ENCODE results near the gene DLG2.

The DLG2 gene

DNA sequence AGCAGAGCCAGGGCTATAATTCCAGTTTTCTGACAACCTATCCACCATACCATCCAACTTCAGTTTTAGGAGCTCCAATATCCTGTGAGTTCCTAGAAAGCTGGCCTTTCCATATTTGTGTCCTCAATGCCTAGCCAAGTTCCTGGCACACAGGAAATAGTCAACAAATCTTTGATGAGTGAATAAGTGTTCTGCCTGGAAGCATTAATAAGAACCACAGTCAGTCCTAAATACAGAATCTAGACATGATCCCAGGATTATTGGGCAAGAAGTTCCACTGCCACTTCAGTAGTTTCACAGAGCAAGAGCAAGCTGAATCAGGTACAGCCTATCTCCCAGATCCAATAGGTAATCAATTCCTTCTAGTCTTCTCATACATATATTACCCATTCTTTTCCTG lies 942.0 kb downstream of the DLG2 start:
- no peaks in the 10 kb centered on the region for H3K79me1 ChIP-seq (replicated peaks; ENCODE audit: low read length, poor library complexity, severe bottlenecking)
- no peak overlapping the region for H3K9ac ChIP-seq (ENCODE audit: low read length)
- no peaks in the 10 kb centered on the region for H3K36me3 ChIP-seq (ENCODE audit: control insufficient read depth in 1 of 2, insufficient read depth in 2 of 2, low read depth in 1 of 2, low read length in 2 of 2)
- no peak overlapping the region for H2BK120ac ChIP-seq (ENCODE audit: low read depth, low read length)
- no peaks in the 10 kb centered on the region for H3K4me1 ChIP-seq (ENCODE audit: control insufficient read depth, insufficient read depth, low read depth, low read length)
- no peak overlapping the region for H3K18ac ChIP-seq (ENCODE audit: low read depth in 1 of 2, low read length in 2 of 2)
- H2BK15ac ChIP-seq (ENCODE audit: low read depth, poor library complexity, severe bottlenecking) = no peak overlapping the region
- no peak overlapping the region for H4K91ac ChIP-seq (ENCODE audit: low read length)
- no peak for DNase-seq
- H3K14ac ChIP-seq (ENCODE audit: low read length in 2 of 2) = no peak overlapping the region
- H2BK12ac ChIP-seq (ENCODE audit: low read length in 2 of 2) = no peak overlapping the region
- no peak overlapping the region for H4K8ac ChIP-seq (ENCODE audit: low read length)
- H3K27ac ChIP-seq (ENCODE audit: low read length, poor library complexity, severe bottlenecking) = no peak overlapping the region
- H3K4me2 ChIP-seq (ENCODE audit: low read length, poor library complexity, severe bottlenecking) = no peak overlapping the region
- no peak overlapping the region for H2BK5ac ChIP-seq (ENCODE audit: low read depth, low read length, poor library complexity, severe bottlenecking)
- no peak overlapping the region for H2AK5ac ChIP-seq (ENCODE audit: low read length, severe bottlenecking)
- H3K4ac ChIP-seq (ENCODE audit: low read depth in 1 of 2, low read length in 2 of 2) = no peak overlapping the region
- no peak overlapping the region for H3K23ac ChIP-seq (ENCODE audit: low read length in 2 of 2)
- no peaks in the 10 kb centered on the region for H3K27me3 ChIP-seq (ENCODE audit: control insufficient read depth in 1 of 2, insufficient read depth in 1 of 2, low read length in 2 of 2)
- no peak overlapping the region for H2AFZ ChIP-seq (ENCODE audit: low read depth, low read length)
- H3K9me3 ChIP-seq (ENCODE audit: control insufficient read depth, low read length) = no peaks in the 10 kb centered on the region
- no peak overlapping the region for H3K4me3 ChIP-seq (ENCODE audit: insufficient read depth in 1 of 2, low read depth in 1 of 2, low read length in 2 of 2)

DNA sequence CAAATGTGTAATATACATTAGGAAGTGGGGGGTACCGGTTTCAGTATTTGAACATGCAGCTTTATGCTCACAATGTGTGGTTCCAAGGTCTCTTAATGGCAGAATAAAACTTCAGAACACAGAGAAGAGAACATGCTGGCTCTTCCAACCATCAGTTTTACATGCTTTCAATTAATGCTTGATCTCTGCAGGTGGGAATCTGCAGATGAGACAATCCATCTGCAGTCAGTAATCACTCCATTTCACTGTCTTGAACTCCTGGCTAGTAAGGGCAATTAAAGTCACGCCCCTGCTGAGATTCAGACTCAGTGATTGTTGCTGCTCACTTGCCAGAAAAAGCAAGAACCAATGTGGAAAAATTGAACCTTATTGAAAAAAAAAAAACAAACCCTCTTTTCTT lies 945.7 kb downstream of the DLG2 start:
- Histone ChIP-seq H3K4me2 (ENCODE audit: low read length, poor library complexity, severe bottlenecking) (no peak overlapping the region), H3K4me1 (ENCODE audit: control insufficient read depth, insufficient read depth, low read depth, low read length) (no peaks in the 10 kb centered on the region), H2BK15ac (ENCODE audit: low read depth, poor library complexity, severe bottlenecking) (no peak overlapping the region), H3K18ac (ENCODE audit: low read depth in 1 of 2, low read length in 2 of 2) (no peak overlapping the region), H3K27me3 (ENCODE audit: control insufficient read depth in 1 of 2, insufficient read depth in 1 of 2, low read length in 2 of 2) (no peaks in the 10 kb centered on the region), H3K27ac (ENCODE audit: low read length, poor library complexity, severe bottlenecking) (no peak overlapping the region), H3K4ac (ENCODE audit: low read depth in 1 of 2, low read length in 2 of 2) (no peak overlapping the region), H3K14ac (ENCODE audit: low read length in 2 of 2) (no peak overlapping the region), H3K36me3 (ENCODE audit: control insufficient read depth in 1 of 2, insufficient read depth in 2 of 2, low read depth in 1 of 2, low read length in 2 of 2) (no peaks in the 10 kb centered on the region), H3K9me3 (ENCODE audit: control insufficient read depth, low read length) (no peaks in the 10 kb centered on the region), H2BK5ac (ENCODE audit: low read depth, low read length, poor library complexity, severe bottlenecking) (no peak overlapping the region), H2BK12ac (ENCODE audit: low read length in 2 of 2) (no peak overlapping the region), H4K8ac (ENCODE audit: low read length) (no peak overlapping the region), H3K23ac (ENCODE audit: low read length in 2 of 2) (no peak overlapping the region), H3K4me3 (ENCODE audit: insufficient read depth in 1 of 2, low read depth in 1 of 2, low read length in 2 of 2) (no peak overlapping the region), H2AK5ac (ENCODE audit: low read length, severe bottlenecking) (no peak overlapping the region), H2BK120ac (ENCODE audit: low read depth, low read length) (no peak overlapping the region), H3K79me1 (replicated peaks; ENCODE audit: low read length, poor library complexity, severe bottlenecking) (no peaks in the 10 kb centered on the region), H4K91ac (ENCODE audit: low read length) (no peak overlapping the region), H2AFZ (ENCODE audit: low read depth, low read length) (no peak overlapping the region), H3K9ac (ENCODE audit: low read length) (no peak overlapping the region)
- DNase-seq = no peak
- 55% methylated on average over 2 of the region's 2 CpGs for WGBS

DNA sequence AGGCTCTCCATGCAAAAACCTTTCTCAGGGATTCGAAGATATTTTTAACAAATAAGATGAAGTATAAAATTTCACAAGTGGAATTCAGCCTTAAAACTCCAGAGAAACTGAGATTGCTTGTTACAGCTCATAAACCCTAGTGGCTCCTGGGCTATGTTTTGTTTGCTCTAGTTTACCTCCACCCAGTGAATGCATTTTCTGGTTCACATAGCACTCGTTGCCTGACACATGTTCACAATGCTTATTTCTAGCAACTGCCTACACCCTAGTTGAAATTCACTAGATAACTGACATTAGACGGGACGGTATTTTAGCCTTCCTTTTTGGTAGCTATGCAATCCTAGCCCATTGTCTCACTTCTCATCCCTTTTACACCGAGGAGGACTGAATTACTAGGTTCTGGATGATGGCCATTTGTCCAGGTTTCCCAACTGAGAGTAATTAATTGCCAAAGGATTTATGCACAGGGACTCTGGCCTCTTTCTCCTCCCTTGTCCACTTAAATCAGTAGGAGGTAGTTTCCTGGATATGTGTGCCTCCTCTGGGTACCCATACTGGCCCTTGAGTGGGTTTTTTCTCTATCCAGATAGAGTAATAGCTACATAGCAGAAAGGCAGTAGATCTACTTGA lies 951.6 kb downstream of the DLG2 start:
- Histone ChIP-seq H2BK120ac (ENCODE audit: low read depth, low read length) (no peak overlapping the region), H2BK12ac (ENCODE audit: low read length in 2 of 2) (no peak overlapping the region), H3K27ac (ENCODE audit: low read length, poor library complexity, severe bottlenecking) (no peak overlapping the region), H3K14ac (ENCODE audit: low read length in 2 of 2) (no peak overlapping the region), H3K9ac (ENCODE audit: low read length) (no peak overlapping the region), H3K18ac (ENCODE audit: low read depth in 1 of 2, low read length in 2 of 2) (no peak overlapping the region), H2BK15ac (ENCODE audit: low read depth, poor library complexity, severe bottlenecking) (no peak overlapping the region), H3K36me3 (ENCODE audit: control insufficient read depth in 1 of 2, insufficient read depth in 2 of 2, low read depth in 1 of 2, low read length in 2 of 2) (no peaks in the 10 kb centered on the region), H3K4me2 (ENCODE audit: low read length, poor library complexity, severe bottlenecking) (no peak overlapping the region), H4K8ac (ENCODE audit: low read length) (no peak overlapping the region), H2AK5ac (ENCODE audit: low read length, severe bottlenecking) (no peak overlapping the region), H3K79me1 (replicated peaks; ENCODE audit: low read length, poor library complexity, severe bottlenecking) (no peaks in the 10 kb centered on the region), H2BK5ac (ENCODE audit: low read depth, low read length, poor library complexity, severe bottlenecking) (no peak overlapping the region), H3K4ac (ENCODE audit: low read depth in 1 of 2, low read length in 2 of 2) (no peak overlapping the region), H3K4me1 (ENCODE audit: control insufficient read depth, insufficient read depth, low read depth, low read length) (no peaks in the 10 kb centered on the region), H3K23ac (ENCODE audit: low read length in 2 of 2) (no peak overlapping the region), H3K9me3 (ENCODE audit: control insufficient read depth, low read length) (no peaks in the 10 kb centered on the region), H2AFZ (ENCODE audit: low read depth, low read length) (no peak overlapping the region), H3K4me3 (ENCODE audit: insufficient read depth in 1 of 2, low read depth in 1 of 2, low read length in 2 of 2) (no peak overlapping the region), H4K91ac (ENCODE audit: low read length) (no peak overlapping the region), H3K27me3 (ENCODE audit: control insufficient read depth in 1 of 2, insufficient read depth in 1 of 2, low read length in 2 of 2) (no peaks in the 10 kb centered on the region)
- 81% methylated on average over 4 of the region's 5 CpGs for WGBS
- DNase-seq = no peak

DNA sequence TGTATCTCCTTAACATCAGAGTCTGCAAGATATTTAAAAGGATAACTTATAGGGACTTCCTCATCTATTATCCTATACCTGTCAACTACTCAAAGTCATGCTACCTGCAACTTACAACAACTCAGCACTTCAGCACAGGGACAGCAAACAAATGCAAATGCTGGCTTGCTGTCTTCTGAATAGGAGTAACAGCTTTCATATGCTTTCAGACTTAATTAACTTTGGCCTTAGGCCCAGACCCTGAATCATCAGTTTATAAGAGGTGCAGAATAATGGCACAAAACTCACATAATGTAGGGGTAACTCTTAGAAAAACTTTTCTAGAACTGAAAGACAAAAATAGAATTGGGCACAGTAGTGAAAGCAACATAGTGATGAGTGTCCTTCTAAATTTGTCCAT lies 953.4 kb downstream of the DLG2 start:
- no peaks in the 10 kb centered on the region for H3K36me3 ChIP-seq (ENCODE audit: control insufficient read depth in 1 of 2, insufficient read depth in 2 of 2, low read depth in 1 of 2, low read length in 2 of 2)
- H3K4me1 ChIP-seq (ENCODE audit: control insufficient read depth, insufficient read depth, low read depth, low read length) = no peaks in the 10 kb centered on the region
- no peak overlapping the region for H2BK120ac ChIP-seq (ENCODE audit: low read depth, low read length)
- no peak overlapping the region for H3K4me3 ChIP-seq (ENCODE audit: insufficient read depth in 1 of 2, low read depth in 1 of 2, low read length in 2 of 2)
- no peak overlapping the region for H2BK5ac ChIP-seq (ENCODE audit: low read depth, low read length, poor library complexity, severe bottlenecking)
- H3K14ac ChIP-seq (ENCODE audit: low read length in 2 of 2) = no peak overlapping the region
- no peak overlapping the region for H3K18ac ChIP-seq (ENCODE audit: low read depth in 1 of 2, low read length in 2 of 2)
- H3K4me2 ChIP-seq (ENCODE audit: low read length, poor library complexity, severe bottlenecking) = no peak overlapping the region
- no peak overlapping the region for H2AK5ac ChIP-seq (ENCODE audit: low read length, severe bottlenecking)
- H2BK12ac ChIP-seq (ENCODE audit: low read length in 2 of 2) = no peak overlapping the region
- no peak overlapping the region for H4K8ac ChIP-seq (ENCODE audit: low read length)
- H3K27me3 ChIP-seq (ENCODE audit: control insufficient read depth in 1 of 2, insufficient read depth in 1 of 2, low read length in 2 of 2) = no peaks in the 10 kb centered on the region
- H3K79me1 ChIP-seq (replicated peaks; ENCODE audit: low read length, poor library complexity, severe bottlenecking) = no peaks in the 10 kb centered on the region
- no peak overlapping the region for H2BK15ac ChIP-seq (ENCODE audit: low read depth, poor library complexity, severe bottlenecking)
- H3K9me3 ChIP-seq (ENCODE audit: control insufficient read depth, low read length) = peaks cover 5% of the 10 kb centered on the region
- no peak overlapping the region for H3K4ac ChIP-seq (ENCODE audit: low read depth in 1 of 2, low read length in 2 of 2)
- no peak overlapping the region for H2AFZ ChIP-seq (ENCODE audit: low read depth, low read length)
- peak; percentile 3 for DNase-seq
- no peak overlapping the region for H3K9ac ChIP-seq (ENCODE audit: low read length)
- H3K27ac ChIP-seq (ENCODE audit: low read length, poor library complexity, severe bottlenecking) = no peak overlapping the region
- no peak overlapping the region for H4K91ac ChIP-seq (ENCODE audit: low read length)
- no peak overlapping the region for H3K23ac ChIP-seq (ENCODE audit: low read length in 2 of 2)

Data from mesenchymal stem cell (in vitro differentiated cells and primary cell).